BE2C (cell line): ENCODE results near the gene FARS2.

Source experiments
- DNase-seq: peaks from one replicate; pipeline ENCODE4 v3.0.0-alpha.2; 2020
- H3K27me3 ChIP-seq: fragments of 250-450 bp; sonication (Bioruptor Pico); 2 replicates; pipeline ENCODE4 v1.5.1; 2020; ENCODE audit warnings: mild to moderate bottlenecking
- H3K36me3 ChIP-seq: fragments of 250-450 bp; sonication (Bioruptor Pico); 2 replicates; pipeline ENCODE4 v1.5.1; 2020; ENCODE audit warnings: mild to moderate bottlenecking
- H3K4me1 ChIP-seq: fragments of 250-450 bp; sonication (Bioruptor Pico); 2 replicates; pipeline ENCODE4 v1.5.1; 2020
- H3K4me3 ChIP-seq: 2 replicates; pipeline ENCODE4 v1.5.1; 2011; ENCODE audit warnings: low read depth, low read length
- H3K9me3 ChIP-seq: fragments of 250-450 bp; sonication (Bioruptor Pico); 2 replicates; pipeline ENCODE4 v1.5.1; 2020
- TF ChIP-seq, protein P1 (sequence below): IDR thresholded peaks from 2 replicates; pipeline ENCODE4 v1.5.1; 2012; ENCODE audit warnings: mild to moderate bottlenecking, low read depth, low read length

The FARS2 gene

DNA sequence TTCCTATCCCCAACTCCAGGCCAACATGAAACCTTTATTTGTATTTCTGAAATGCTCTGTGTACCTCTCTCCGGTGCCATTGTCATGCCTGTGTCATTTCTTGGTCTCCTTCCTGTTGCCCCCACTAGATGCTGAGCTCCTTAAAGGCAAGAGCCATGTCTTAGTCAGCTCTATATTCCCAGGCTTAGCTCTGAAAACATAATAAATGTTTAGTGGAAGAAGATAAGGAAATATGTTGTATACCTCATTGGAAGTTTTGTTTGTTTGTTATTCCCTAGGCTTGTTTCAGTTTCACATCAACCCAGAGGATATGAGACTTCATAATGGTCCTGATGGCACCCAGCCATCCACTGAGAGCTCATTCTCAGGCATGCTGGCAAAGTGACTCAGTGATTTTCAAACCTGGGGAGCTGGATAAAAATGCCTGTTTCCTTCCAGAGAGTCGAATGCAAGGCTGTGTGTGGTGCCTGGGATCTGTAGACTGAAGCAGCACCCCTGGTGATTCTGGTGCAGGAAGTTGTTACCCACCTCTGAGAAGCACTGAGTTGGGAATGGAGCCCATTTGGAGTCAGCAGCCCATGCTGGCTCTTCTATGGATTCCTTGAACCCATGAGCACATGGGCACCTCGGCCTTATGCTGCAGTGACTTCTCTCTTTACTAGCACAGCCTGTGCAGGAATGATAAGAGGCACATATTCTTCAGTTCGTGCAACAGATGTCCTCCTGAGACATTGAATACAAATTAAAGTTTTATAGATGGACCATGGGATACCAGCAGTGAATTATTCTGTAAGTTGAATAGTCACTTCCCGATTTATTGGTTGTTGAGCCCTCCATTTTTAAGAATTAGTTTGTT, 205.2 kb downstream of the FARS2 start:
- Histone ChIP-seq H3K27me3 (no peaks in the 10 kb centered on the region), H3K4me1 (peaks cover 5% of the 10 kb centered on the region), H3K36me3 (no peaks in the 10 kb centered on the region), H3K4me3 (no peak overlapping the region), H3K9me3 (no peaks in the 10 kb centered on the region)
- no peak for DNase-seq
- TF ChIP-seq, protein P1, sequence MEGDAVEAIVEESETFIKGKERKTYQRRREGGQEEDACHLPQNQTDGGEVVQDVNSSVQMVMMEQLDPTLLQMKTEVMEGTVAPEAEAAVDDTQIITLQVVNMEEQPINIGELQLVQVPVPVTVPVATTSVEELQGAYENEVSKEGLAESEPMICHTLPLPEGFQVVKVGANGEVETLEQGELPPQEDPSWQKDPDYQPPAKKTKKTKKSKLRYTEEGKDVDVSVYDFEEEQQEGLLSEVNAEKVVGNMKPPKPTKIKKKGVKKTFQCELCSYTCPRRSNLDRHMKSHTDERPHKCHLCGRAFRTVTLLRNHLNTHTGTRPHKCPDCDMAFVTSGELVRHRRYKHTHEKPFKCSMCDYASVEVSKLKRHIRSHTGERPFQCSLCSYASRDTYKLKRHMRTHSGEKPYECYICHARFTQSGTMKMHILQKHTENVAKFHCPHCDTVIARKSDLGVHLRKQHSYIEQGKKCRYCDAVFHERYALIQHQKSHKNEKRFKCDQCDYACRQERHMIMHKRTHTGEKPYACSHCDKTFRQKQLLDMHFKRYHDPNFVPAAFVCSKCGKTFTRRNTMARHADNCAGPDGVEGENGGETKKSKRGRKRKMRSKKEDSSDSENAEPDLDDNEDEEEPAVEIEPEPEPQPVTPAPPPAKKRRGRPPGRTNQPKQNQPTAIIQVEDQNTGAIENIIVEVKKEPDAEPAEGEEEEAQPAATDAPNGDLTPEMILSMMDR: no peak

GRCh38 chr6:5468586-5468985, 207.3 kb downstream of the FARS2 start:
- Histone ChIP-seq H3K9me3 (no peaks in the 10 kb centered on the region), H3K4me1 (peaks cover 12% of the 10 kb centered on the region), H3K4me3 (no peak overlapping the region), H3K27me3 (no peaks in the 10 kb centered on the region), H3K36me3 (no peaks in the 10 kb centered on the region)
- DNase-seq: no peak
- TF ChIP-seq, protein P1: no peak

DNA sequence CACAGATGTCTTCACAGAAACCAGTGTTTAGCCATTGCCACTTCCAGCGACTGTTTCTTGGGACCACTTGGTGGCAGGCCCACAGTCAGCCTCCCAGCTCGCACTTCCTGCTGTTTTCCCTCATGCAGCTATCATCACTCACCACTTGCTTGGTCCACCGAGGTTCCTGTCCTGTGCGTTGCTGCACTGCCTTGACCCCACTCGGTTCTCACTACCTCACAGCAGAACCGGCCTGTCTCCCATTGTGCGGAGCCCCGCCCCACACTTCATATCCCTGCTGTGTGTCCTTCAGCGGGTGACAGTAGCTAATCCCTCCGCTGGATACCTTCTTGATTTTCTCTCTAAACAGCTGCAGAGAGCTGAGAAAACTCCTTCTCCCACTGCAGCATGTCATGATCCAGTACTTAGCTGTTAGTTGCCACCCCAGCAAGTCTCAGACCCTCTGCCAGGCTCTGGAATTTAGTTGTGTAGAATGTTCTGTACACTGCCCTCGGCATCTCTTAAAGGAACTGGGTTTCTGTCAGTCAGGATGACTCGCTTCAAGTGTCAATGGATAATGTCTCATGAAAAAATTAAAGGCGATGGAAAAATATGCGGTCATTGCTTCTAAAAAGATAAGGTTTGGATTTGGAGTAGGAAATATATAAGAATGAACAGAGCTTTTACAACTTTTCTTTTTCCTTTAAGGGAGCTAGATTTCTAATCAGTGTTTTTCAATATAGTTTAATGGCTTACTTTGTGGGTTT, 208.0 kb downstream of the FARS2 start:
- no peaks in the 10 kb centered on the region for H3K27me3 ChIP-seq
- H3K36me3 ChIP-seq: no peaks in the 10 kb centered on the region
- H3K4me1 ChIP-seq: peaks cover 15% of the 10 kb centered on the region
- TF ChIP-seq, protein P1: 0 out of 2 replicates have a peak, but pooled peaks have one; percentile 12
- no peak for DNase-seq
- no peak overlapping the region for H3K4me3 ChIP-seq
- no peaks in the 10 kb centered on the region for H3K9me3 ChIP-seq

DNA sequence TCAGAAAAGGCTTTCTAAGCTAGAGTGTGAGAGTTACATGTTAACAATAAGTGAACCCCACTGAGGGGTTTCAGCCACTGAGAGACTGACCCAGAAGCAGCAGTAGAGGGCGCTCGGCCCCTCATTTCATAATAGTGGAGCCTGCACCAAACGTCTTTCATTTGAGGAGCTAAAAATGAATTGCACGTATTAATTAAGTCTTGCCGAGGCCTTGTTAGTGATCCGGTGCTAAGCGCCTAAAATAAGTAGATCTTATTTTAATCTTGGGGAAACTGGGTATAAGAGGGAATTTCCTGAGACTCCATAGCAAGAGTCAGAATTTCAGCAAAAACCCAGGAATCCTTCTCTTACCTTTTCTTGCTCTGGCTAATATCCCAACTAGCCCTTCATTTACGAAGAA, 209.7 kb downstream of the FARS2 start:
- DNase-seq: peak; percentile 75
- TF ChIP-seq, protein P1: peak; percentile 97
- Histone ChIP-seq H3K4me3 (peak overlapping the region; percentile 48), H3K9me3 (no peaks in the 10 kb centered on the region), H3K36me3 (no peaks in the 10 kb centered on the region), H3K27me3 (no peaks in the 10 kb centered on the region), H3K4me1 (peaks cover 15% of the 10 kb centered on the region)

- Histone ChIP-seq H3K9me3 (no peaks in the 10 kb centered on the region), H3K27me3 (no peaks in the 10 kb centered on the region), H3K36me3 (no peaks in the 10 kb centered on the region), H3K4me3 (peak overlapping the region; percentile 48), H3K4me1 (peaks cover 22% of the 10 kb centered on the region)
- TF ChIP-seq, protein P1: no peak
- peak; percentile 76 for DNase-seq
These were observed 210.5 kb downstream of the FARS2 start for GRCh38 chr6:5471637-5472398.
